OCI-LY3 (cell line): Measurements from ENCODE around the gene SSTR1.

ENCODE experiments used
- EZH2phosphoT487 ChIP-seq: fragments of 200-600 bp; shearing (Covaris generic); IDR thresholded peaks from 2 replicates; pipeline ENCODE4 v1.6.1; 2018; ENCODE audit warnings: antibody characterized with exemption, mixed run types, low read depth
- TF ChIP-seq, protein P1 (sequence below): fragments of 200-600, 300-600 bp; sonication (generic); IDR thresholded peaks from 2 replicates; pipeline ENCODE4 v1.5.1; 2014; ENCODE audit warnings: antibody characterized with exemption, low read length, low read depth

DNA sequence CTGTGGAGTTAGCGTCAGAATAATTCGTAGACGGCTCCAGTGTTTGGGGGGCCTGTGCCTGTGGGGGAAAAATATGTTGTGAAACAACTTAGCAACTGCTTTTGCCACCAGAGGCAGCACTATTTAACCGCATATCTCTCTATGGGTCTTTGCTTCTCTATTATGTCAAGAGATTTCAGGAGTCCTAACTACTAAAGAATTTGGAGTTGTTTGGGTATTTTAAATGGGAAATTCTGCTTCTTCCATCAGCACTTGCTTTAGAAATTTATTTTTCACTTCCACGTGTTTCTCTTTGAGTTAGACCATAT, 48.8 kb downstream of the SSTR1 start:
- TF ChIP-seq, protein P1, sequence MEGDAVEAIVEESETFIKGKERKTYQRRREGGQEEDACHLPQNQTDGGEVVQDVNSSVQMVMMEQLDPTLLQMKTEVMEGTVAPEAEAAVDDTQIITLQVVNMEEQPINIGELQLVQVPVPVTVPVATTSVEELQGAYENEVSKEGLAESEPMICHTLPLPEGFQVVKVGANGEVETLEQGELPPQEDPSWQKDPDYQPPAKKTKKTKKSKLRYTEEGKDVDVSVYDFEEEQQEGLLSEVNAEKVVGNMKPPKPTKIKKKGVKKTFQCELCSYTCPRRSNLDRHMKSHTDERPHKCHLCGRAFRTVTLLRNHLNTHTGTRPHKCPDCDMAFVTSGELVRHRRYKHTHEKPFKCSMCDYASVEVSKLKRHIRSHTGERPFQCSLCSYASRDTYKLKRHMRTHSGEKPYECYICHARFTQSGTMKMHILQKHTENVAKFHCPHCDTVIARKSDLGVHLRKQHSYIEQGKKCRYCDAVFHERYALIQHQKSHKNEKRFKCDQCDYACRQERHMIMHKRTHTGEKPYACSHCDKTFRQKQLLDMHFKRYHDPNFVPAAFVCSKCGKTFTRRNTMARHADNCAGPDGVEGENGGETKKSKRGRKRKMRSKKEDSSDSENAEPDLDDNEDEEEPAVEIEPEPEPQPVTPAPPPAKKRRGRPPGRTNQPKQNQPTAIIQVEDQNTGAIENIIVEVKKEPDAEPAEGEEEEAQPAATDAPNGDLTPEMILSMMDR = no peak
- TF ChIP-seq EZH2phosphoT487 = no peak
